Measurements from ENCODE around the gene NDUFS5.

NDUFS5 gene

DNA sequence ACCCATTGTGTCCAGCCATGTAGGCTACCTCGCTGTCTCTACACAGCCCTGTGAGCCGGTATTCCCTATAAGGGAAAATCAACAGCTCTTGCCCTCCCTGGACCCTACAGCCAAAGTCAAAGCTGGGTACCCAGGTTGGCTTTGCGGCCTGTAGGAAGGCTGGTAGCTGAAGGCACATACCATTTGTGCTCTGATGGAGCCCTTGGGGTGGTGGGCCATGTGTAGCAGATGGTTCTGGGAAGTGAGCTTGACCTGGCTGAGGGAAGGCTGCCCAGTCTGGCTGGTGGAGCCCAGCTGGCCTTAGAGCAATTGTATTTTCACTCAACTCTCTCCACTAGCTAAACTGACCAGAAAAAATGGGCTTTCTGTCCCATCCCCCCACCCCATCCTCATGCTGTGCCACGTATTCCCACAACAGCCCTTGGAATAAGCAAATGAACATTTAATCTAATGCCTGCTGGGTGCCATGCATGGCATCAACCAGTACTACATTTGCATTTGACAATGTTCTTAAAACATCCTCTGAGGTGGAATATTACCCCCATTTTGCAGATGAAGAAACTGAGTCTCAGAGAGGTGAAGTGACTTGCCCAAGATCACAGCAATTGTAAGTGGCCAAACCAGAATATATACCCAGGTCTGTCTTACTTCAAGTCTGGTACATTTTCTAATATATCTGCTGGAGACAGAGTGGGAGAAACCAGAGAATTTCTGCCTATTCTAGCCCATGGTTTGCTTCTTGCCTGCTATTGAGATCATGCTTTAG, 56.8 kb downstream of the NDUFS5 start:
- TF ChIP-seq, protein P1, sequence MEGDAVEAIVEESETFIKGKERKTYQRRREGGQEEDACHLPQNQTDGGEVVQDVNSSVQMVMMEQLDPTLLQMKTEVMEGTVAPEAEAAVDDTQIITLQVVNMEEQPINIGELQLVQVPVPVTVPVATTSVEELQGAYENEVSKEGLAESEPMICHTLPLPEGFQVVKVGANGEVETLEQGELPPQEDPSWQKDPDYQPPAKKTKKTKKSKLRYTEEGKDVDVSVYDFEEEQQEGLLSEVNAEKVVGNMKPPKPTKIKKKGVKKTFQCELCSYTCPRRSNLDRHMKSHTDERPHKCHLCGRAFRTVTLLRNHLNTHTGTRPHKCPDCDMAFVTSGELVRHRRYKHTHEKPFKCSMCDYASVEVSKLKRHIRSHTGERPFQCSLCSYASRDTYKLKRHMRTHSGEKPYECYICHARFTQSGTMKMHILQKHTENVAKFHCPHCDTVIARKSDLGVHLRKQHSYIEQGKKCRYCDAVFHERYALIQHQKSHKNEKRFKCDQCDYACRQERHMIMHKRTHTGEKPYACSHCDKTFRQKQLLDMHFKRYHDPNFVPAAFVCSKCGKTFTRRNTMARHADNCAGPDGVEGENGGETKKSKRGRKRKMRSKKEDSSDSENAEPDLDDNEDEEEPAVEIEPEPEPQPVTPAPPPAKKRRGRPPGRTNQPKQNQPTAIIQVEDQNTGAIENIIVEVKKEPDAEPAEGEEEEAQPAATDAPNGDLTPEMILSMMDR (IDR thresholded peaks at IDR 0.05; ENCODE audit: control insufficient read depth, insufficient read depth, low read depth, low read length, missing control alignments) = no peak
- DNase-seq (ENCODE audit: low read depth) = no peak
- no peak overlapping the region for H3K4me3 ChIP-seq (ENCODE audit: control insufficient read depth, low read depth, low read length)

GRCh38 chr1:39084191-39084590, 58.0 kb downstream of the NDUFS5 start:
- DNase-seq (ENCODE audit: low read depth) = no peak
- TF ChIP-seq, protein P1 (IDR thresholded peaks at IDR 0.05; ENCODE audit: control insufficient read depth, insufficient read depth, low read depth, low read length, missing control alignments) = no peak
- H3K4me3 ChIP-seq (ENCODE audit: control insufficient read depth, low read depth, low read length) = no peak overlapping the region
